Heart left ventricle (tissue), 16 donors: Measurements from ENCODE around the gene DUXB. TPM values are rescaled to one million over a fixed set of nuclear protein-coding genes. Genes with fewer than 3 reads are reported as not detected.

Experiments used
- ATAC-seq, 4 donors: fragments of 200-7000 bp; cut with Tn5 transposase; one replicate each; pipeline ENCODE4 v1.9.1; 2020 to 2022; ENCODE audit warnings: moderate library complexity in 4 of 4, mild to moderate bottlenecking in 3 of 4, moderate number of reproducible peaks in 1 of 4
- DNase-seq, 5 donors: peaks; one replicate each; pipeline ENCODE4 v3.0.0-alpha.2; 2020
- H3K27ac ChIP-seq, 12 donors: fragments of 200-600 bp; sonication (generic) in 4 of 12; one replicate each; pipeline versions ENCODE4 v1.5.0 to v1.8.0; 2016 to 2022; ENCODE audit warnings: mild to moderate bottlenecking in 2 of 12
- H3K27me3 ChIP-seq, 9 donors: fragments of 200-600 bp; sonication (generic) in 2 of 9; one replicate each; pipeline versions ENCODE4 v1.5.1 to v1.8.0; 2016 to 2022; ENCODE audit warnings: mild to moderate bottlenecking in 3 of 9
- H3K36me3 ChIP-seq, 9 donors: fragments of 200-600 bp; sonication (generic) in 2 of 9; one replicate each; pipeline versions ENCODE4 v1.5.0 to v1.8.0; 2018 to 2022; ENCODE audit warnings: mild to moderate bottlenecking in 2 of 9
- H3K4me1 ChIP-seq, 12 donors: fragments of 200-600 bp; sonication (generic) in 4 of 12; one replicate each; pipeline versions ENCODE4 v1.5.0 to v1.8.0; 2016 to 2022; ENCODE audit warnings: mild to moderate bottlenecking in 3 of 12
- H3K4me3 ChIP-seq, 12 donors: fragments of 200-600 bp; sonication (generic) in 4 of 12; one replicate each; pipeline versions ENCODE4 v1.5.0 to v1.8.0; 2017 to 2022; ENCODE audit warnings: mild to moderate bottlenecking in 9 of 12, moderate library complexity in 4 of 12
- H3K9me3 ChIP-seq, 12 donors: fragments of 200-600 bp; sonication (generic) in 4 of 12; one replicate each; pipeline versions ENCODE4 v1.5.0 to v1.8.0; 2016 to 2022; ENCODE audit warnings: mild to moderate bottlenecking in 1 of 12
- CTCF ChIP-seq, 12 donors: fragments of 200-600 bp; sonication (generic) in 4 of 12; IDR thresholded peaks; one replicate each; pipeline versions ENCODE4 v1.5.0 to v1.8.0; 2018 to 2022; ENCODE audit warnings: antibody characterized with exemption in 12 of 12, mild to moderate bottlenecking in 5 of 12
- POLR2A ChIP-seq, 2 donors: fragments of 450-650 bp; IDR thresholded peaks; one replicate each; pipeline ENCODE4 v1.6.1; 2017; ENCODE audit warnings: antibody characterized with exemption in 2 of 2, mild to moderate bottlenecking in 2 of 2, moderate library complexity in 2 of 2
- WGBS, 4 donors: extraction: QIAGEN DNeasy Blood & Tissue Kit in 2 of 4; methylation state at CpG; one replicate each; pipeline versions ENCODE4 v1.1.5 to v1.1.7; 2013 to 2018; 5-methylcytosine and 5-hydroxymethylcytosine counted together
- intact Hi-C, 10 donors: fragments of 100-400 bp; cut with DNase I; formaldehyde crosslinking; loops; one replicate each; pipeline versions ENCODE4 v1.11.1 to v1.14.2; 2022
- polyA plus RNA-seq, 2 donors: library from polyadenylated mRNA; stranded (reverse); fragments of 200-250 nt; gene quantifications; one replicate each; pipeline ENCODE4 v1.2.3, GENCODE V29; 2013
- total RNA-seq, 9 donors: library from RNA; depleted of rRNA in 2 of 9; stranded (reverse); fragments of >200 nt in 2 of 9; fragmentation: NEBNext Ultra II Directional in 3 of 9; extraction: Animal tissue kit (Norgen Biotek cat#: 25700) in 3 of 9; gene quantifications; one replicate each; pipeline versions ENCODE4 v1.1.0 to v1.2.4, GENCODE V29; 2016 to 2023
- donor health status: ischemic (EF 13 %, LVEDD 7.1; RV severe dilation, severe dysfunction).
- donor health status: healthy with polysubstance abuse.
- donor health status: DM: no; HTN: yes; CAD: no.
- donor health status: DM: no; HTN: no; CAD: no.
- donor health status: ischemic (EF 25% LVEDD 6.9; RV normal size, moderate dysfunction).
- donor health status: ischemic (EF 25% LVEDD 5.7; RV mildly dilated, moderate dysfunction).
- donor health status: healthy.
- donor health status: DM: yes; HTN: yes; CAD: no.
- donor health status: ischemic (EF 35%, LVEDD 5.7; RV mildly dilated, moderate dysfunction).
- donor health status: nonischemic (EF 11% LVEDD 7.7; RV severe dilation, severe dysfunction).
- donor health status: DM: yes; HTN: yes; CAD: no.
- donor health status: PGD.
- donor health status: ischemic (EF 29% LVEDD 5.4; RV normal size, mild dysfunction).
- donor health status: nonischemic (EF 23%, LVEDD 6.1; RV moderate dilation, normal function).

DUXB gene
- total and polyA plus RNA-seq, 11 donors, result not detected

DNA sequence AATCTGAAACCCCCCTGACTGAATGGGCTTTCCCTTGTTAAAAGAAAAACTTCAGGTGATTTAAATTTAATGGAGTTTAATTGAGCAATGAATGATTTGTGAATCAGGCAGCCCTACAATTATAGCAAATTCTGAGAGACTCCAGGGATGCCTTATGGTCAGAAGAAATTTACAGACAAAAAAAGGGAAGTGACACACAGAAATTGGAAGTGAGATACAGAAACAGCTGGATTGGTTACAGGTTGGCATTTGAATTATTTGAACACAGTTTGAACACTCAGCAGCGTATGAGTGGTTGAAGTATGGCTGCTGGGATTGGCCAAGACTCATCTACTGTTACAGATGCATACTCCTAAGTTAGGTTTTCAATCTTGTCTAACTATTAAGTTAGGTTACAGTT, 44.0 kb upstream of the DUXB start:
- DNase-seq, result no peak
- TF ChIP-seq CTCF (IDR thresholded peaks at IDR 0.05) (no peak), POLR2A (IDR thresholded peaks at IDR 0.05) (no peak)
- no peaks in the 10 kb centered on the region for H3K4me1 ChIP-seq
- WGBS, 4 donors, result 64 to 93% (median 77%) methylated on average over 1 of the region's 1 CpG
- ATAC-seq, result no peak
- no peak overlapping the region for H3K27ac ChIP-seq
- intact Hi-C loops, result no loop called here
- H3K36me3 ChIP-seq, result no peaks in the 10 kb centered on the region
- H3K9me3 ChIP-seq, result peaks cover 0 to 20% (median 8%) of the 10 kb centered on the region in 12 donors
- H3K4me3 ChIP-seq, result no peak overlapping the region
- H3K27me3 ChIP-seq, result no peaks in the 10 kb centered on the region

GRCh38 chr16:75742424-75743047, 41.3 kb upstream of the DUXB start:
- Histone ChIP-seq H3K4me3 (no peak overlapping the region), H3K27me3 (no peaks in the 10 kb centered on the region), H3K4me1 (no peaks in the 10 kb centered on the region), H3K27ac (no peak overlapping the region), H3K36me3 (no peaks in the 10 kb centered on the region), H3K9me3 (peaks cover 0 to 20% (median 8%) of the 10 kb centered on the region in 12 donors)
- intact Hi-C loops, result no loop called here
- WGBS, 4 donors, result 11 to 20% (median 14%) methylated on average over 1 of the region's 1 CpG
- ATAC-seq (no peak), DNase-seq (no peak)
- TF ChIP-seq CTCF (IDR thresholded peaks at IDR 0.05) (no peak), POLR2A (IDR thresholded peaks at IDR 0.05) (no peak)

GRCh38 chr16:75733305-75734211, 32.3 kb upstream of the DUXB start:
- DNase-seq (peak in 1 of 5 donors; percentile 23), ATAC-seq (peak in 3 of 4 donors; percentile 37 to 78 (median 56))
- Histone ChIP-seq H3K9me3 (no peaks in the 10 kb centered on the region), H3K27ac (peak overlapping the region in 6 of 12 donors; percentile 3 to 42 (median 24)), H3K4me1 (peaks cover 0 to 15% (median 6%) of the 10 kb centered on the region in 12 donors), H3K27me3 (no peaks in the 10 kb centered on the region), H3K36me3 (no peaks in the 10 kb centered on the region), H3K4me3 (no peak overlapping the region)
- intact Hi-C loops, result no loop called here
- WGBS, 4 donors, result 49 to 54% (median 52%) methylated on average over 6 of the region's 6 CpGs
- TF ChIP-seq POLR2A (IDR thresholded peaks at IDR 0.05), result no peak

- Histone ChIP-seq H3K4me3 (no peak overlapping the region), H3K4me1 (peaks cover 0 to 15% (median 6%) of the 10 kb centered on the region in 12 donors), H3K36me3 (no peaks in the 10 kb centered on the region), H3K9me3 (no peaks in the 10 kb centered on the region), H3K27ac (peak overlapping the region in 4 of 12 donors; percentile 11 to 25 (median 21)), H3K27me3 (no peaks in the 10 kb centered on the region)
- intact Hi-C loops, result no loop called here
- DNase-seq (no peak), ATAC-seq (no peak)
- 34 to 53% (median 42%) methylated on average over 2 of the region's 2 CpGs for WGBS, 4 donors
- no peak for TF ChIP-seq POLR2A (IDR thresholded peaks at IDR 0.05)
- no peak for TF ChIP-seq CTCF (IDR thresholded peaks at IDR 0.05)
These were observed 31.6 kb upstream of the DUXB start for GRCh38 chr16:75732871-75733270.
